VCaP (cell line): ENCODE results near the gene TIMM17B.

Source experiments
- H3K27ac ChIP-seq: fragments of 450-650 bp; 2 replicates; pipeline ENCODE4 v1.5.1; 2017
- TF ChIP-seq, protein P1 (sequence below): fragments of 450-650 bp; conservative IDR thresholded peaks from 2 replicates; pipeline ENCODE4 v1.5.1; 2017; ENCODE audit warnings: mild to moderate bottlenecking, moderate library complexity

Gene TIMM17B

DNA sequence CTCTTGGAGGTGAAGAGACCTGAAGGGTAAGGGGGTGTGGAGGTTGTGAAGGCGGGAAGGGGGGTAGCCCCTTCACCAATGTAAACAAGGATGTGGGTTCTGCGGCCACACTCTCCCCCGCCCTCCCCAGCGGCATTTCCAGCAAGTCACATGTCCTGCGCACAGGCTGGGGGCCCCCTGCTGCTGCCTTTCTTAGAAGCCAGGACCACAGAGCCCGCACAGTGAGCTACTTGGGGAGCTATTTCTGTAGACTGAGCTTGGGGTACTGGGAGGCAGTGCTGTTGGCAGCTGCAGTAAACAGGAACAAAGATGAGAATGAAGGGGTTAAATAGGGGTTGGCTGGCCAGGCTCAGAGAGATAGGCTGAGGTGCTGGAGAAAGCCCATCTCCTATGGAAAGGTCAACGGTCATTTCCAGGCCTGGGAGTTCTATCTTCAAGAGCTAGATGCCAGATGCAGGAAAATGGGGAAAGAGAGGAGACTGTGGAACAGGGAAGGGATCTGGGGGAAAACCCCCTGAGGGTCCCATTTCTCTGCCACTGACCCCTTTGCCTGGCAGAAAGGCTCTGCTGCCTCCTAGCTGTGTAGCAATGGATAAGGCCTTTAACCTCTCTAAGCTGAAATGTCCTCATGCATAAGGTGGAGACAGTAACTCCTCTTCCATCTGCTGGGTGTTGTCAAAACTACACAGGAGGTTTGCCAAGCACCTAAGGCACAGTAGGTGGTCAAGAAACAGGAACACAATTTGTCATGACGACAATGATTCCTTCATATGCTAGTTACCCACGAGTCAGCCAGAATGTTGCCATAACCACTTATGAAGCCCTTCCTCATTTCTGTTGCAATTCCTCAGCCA is 39.7 kb upstream of the TIMM17B start:
- H3K27ac ChIP-seq = no peak overlapping the region
- TF ChIP-seq, protein P1, sequence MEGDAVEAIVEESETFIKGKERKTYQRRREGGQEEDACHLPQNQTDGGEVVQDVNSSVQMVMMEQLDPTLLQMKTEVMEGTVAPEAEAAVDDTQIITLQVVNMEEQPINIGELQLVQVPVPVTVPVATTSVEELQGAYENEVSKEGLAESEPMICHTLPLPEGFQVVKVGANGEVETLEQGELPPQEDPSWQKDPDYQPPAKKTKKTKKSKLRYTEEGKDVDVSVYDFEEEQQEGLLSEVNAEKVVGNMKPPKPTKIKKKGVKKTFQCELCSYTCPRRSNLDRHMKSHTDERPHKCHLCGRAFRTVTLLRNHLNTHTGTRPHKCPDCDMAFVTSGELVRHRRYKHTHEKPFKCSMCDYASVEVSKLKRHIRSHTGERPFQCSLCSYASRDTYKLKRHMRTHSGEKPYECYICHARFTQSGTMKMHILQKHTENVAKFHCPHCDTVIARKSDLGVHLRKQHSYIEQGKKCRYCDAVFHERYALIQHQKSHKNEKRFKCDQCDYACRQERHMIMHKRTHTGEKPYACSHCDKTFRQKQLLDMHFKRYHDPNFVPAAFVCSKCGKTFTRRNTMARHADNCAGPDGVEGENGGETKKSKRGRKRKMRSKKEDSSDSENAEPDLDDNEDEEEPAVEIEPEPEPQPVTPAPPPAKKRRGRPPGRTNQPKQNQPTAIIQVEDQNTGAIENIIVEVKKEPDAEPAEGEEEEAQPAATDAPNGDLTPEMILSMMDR = no peak

DNA sequence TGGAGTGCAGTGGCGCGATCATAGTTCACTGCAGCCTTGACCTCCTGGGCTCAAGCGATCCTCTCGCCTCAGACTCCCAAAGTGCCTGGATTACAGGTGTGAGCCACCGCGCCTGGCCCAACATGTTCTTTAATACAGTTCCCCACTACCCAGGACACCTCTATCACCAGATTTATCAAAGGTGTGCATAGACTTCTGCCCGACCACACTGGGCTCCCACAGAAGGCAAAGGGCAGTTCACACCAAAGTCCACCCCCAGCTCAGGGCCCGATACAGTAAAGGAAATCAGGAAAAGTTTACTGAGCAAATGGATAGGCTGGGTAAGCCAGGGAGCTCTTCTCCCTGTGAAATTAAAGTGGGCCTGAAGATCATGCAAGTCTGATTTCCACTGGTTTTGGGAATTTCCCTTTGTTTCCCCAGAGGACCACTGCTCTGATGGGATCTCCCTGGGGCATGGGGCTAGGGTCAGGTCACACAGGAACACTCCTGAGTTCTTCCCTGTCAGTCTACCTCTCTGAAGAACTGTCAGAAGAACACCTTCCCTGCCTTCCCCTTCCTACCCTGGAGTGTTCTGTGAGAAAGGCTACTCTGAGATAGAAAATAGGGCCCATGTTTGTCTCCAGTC is 39.0 kb upstream of the TIMM17B start:
- TF ChIP-seq, protein P1 = no peak
- no peak overlapping the region for H3K27ac ChIP-seq

DNA sequence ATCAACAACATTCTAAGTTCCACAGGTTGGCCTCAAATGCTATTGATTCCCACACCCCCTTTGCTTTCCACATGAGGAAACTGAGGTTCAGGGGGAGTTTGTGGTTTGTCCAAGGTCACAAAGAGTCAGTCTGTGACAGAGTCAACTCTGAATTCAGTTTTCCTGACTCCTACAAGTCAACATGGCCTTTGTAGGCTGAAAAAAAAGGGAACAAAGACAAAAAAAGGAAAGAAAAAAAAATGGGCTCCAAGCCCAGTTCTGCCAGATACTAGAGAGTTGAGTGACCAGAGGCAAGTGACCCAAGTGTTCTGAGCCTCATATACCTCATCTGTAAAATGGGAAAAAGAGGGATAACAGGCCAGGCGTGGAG is 37.7 kb upstream of the TIMM17B start:
- TF ChIP-seq, protein P1 = no peak
- H3K27ac ChIP-seq = no peak overlapping the region

DNA sequence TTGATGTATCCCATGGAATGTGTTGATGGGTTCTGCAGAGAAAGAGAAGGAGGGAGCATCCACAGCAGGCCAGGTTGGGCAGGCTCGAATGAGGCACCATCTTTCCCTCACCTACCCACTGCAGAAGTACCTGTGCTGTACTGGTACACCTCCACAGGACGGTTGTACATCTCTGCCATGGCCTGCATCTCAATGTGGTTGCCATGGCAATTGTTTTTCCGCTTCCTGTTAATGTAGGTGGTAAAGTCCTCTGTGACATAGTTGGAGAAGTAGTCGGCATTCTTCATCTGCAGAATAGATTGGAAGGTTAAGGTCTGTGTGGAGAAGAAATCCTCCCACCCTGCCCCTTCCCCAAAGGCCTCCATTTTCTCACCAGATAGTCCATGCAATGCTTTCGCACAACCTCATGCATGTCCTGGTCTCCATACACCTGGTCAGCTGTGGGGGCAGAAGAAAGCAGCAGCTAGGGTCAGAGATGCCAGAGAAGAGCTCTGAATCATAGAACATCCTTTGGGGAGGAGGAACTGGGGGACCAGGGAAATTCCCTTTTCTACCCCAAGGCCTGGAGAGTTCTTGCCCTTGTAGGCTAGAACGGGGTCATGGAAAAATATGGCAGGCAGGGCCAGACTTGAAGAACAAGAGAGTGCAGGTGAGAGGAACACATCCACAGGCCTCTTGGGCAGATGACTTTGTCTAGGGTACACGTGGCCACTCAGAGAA is 37.2 kb upstream of the TIMM17B start:
- H3K27ac ChIP-seq = no peak overlapping the region
- TF ChIP-seq, protein P1 = no peak

DNA sequence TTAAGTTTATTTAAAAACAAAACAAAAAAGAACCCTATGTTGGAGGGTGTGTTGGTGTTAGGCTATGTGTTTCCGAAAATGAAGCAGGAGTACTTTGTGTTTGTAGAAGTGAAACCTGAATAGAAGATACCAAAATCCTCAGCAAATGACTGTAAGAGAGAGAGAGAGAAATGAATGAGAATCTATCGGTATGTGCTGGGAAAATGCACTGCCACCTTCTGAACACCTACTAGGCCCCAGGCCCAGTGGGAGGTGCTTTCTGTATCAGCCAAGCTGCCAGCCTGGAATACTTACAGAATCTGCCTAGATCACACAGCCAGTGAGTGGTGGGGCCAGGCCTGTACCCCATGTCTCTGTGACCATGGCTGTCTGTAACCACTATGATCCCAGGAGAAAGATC is 36.2 kb upstream of the TIMM17B start:
- TF ChIP-seq, protein P1 = no peak
- no peak overlapping the region for H3K27ac ChIP-seq

DNA sequence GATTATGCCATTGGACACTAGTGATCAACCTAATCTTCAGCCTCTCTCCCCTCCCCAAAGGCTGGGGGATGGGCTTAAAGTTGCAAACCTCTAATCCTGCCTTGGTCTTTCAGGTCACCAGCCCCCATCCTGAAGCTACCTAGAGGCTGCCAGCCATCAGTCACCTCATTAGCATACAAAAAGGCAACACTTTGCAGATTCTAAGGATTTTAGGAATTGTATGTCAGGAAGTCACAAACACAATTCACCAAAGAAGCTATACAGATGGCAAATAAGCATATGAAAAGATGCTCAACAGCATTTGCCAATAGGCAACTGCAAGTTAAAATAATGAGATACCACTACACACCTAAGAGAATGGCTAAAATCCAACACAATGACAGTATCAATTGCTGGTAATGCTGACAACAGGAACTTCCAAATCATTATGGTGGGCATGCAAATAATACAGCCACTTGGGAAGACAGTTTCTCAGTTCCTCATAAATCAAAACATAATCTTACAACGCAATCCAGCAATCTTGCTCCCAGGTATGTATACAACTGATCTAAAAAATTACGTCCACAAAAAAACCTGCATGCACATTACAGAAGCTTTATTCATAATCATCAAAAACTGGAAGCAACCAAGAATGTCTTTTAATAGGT is 30.3 kb upstream of the TIMM17B start:
- no peak overlapping the region for H3K27ac ChIP-seq
- TF ChIP-seq, protein P1 = no peak

DNA sequence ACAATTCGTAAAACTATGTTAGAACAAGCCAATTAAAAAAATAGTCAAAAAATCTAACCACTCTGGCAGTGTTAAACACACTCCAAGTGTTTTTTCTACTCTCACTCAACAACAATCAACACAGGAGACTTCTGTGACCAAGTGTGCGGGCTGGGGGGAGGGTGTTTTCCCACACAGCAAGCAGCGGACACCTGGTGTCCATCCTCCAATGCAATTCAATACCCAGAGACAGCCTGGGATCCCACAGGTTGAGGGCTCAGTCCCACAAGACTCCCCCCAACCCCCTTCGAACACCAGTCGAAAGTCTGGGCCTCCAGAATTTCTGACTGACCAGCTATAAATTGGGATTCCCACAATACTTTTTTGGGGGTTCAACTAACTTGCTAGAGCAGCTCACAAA is 29.6 kb upstream of the TIMM17B start:
- TF ChIP-seq, protein P1 = no peak
- H3K27ac ChIP-seq = no peak overlapping the region
